ENCODE data around the gene PEAR1. TPM values are rescaled to one million over a fixed set of nuclear protein-coding genes. Genes with fewer than 3 reads are reported as not detected.

The PEAR1 gene
- total RNA-seq, 2 donors from 2014 or later: 2.5 to 3.5 TPM

DNA sequence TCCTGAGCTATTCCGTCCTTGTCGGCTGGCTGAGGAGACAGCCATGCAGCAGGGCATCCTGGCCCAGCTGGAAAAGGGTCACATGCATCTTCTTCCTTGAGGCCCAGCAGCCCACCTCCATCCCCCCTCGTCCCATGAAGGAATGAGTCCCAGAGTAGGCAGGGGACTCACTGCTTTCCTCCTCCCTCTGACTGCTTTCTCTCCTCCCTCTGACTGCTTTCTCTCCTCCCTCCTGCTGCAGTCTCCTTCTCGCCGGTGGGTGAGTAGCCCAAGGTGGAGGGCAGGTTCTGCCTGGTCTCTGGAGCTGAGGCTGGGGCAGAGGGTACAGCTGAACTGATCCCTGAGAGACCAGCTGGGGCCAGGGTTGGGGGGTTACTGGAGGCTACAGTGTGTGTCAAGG lies 19.4 kb upstream of the PEAR1 start:
- H3K36me3 ChIP-seq: no peaks in the 10 kb centered on the region
- H3K9me3 ChIP-seq: no peaks in the 10 kb centered on the region
- no peak for DNase-seq
- H3K9ac ChIP-seq (ENCODE audit: low read depth in 2 of 2, low read length in 2 of 2): no peak overlapping the region
- intact Hi-C loops (cut with DNase I): loop anchor here (10.0 kb wide), 1 partner anchor 159 kb away; no protein-coding TSS in a partner anchor
- TF ChIP-seq, protein P1, sequence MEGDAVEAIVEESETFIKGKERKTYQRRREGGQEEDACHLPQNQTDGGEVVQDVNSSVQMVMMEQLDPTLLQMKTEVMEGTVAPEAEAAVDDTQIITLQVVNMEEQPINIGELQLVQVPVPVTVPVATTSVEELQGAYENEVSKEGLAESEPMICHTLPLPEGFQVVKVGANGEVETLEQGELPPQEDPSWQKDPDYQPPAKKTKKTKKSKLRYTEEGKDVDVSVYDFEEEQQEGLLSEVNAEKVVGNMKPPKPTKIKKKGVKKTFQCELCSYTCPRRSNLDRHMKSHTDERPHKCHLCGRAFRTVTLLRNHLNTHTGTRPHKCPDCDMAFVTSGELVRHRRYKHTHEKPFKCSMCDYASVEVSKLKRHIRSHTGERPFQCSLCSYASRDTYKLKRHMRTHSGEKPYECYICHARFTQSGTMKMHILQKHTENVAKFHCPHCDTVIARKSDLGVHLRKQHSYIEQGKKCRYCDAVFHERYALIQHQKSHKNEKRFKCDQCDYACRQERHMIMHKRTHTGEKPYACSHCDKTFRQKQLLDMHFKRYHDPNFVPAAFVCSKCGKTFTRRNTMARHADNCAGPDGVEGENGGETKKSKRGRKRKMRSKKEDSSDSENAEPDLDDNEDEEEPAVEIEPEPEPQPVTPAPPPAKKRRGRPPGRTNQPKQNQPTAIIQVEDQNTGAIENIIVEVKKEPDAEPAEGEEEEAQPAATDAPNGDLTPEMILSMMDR (IDR thresholded peaks at IDR 0.05): no peak
- no peak overlapping the region for H3K4me3 ChIP-seq
- no peaks in the 10 kb centered on the region for H3K27me3 ChIP-seq
- no peak overlapping the region for H3K27ac ChIP-seq
- H3K4me1 ChIP-seq: no peaks in the 10 kb centered on the region

GRCh38 chr1:156874572-156875340 lies 18.8 kb upstream of the PEAR1 start:
- Histone ChIP-seq H3K4me1 (no peaks in the 10 kb centered on the region), H3K9ac (ENCODE audit: low read depth in 2 of 2, low read length in 2 of 2) (no peak overlapping the region), H3K4me3 (no peak overlapping the region), H3K36me3 (no peaks in the 10 kb centered on the region), H3K27ac (no peak overlapping the region), H3K9me3 (no peaks in the 10 kb centered on the region), H3K27me3 (no peaks in the 10 kb centered on the region)
- TF ChIP-seq, protein P1 (IDR thresholded peaks at IDR 0.05): no peak
- no peak for DNase-seq
- intact Hi-C loops (cut with DNase I): loop anchor here (10.0 kb wide), 1 partner anchor 160 kb away; no protein-coding TSS in a partner anchor

DNA sequence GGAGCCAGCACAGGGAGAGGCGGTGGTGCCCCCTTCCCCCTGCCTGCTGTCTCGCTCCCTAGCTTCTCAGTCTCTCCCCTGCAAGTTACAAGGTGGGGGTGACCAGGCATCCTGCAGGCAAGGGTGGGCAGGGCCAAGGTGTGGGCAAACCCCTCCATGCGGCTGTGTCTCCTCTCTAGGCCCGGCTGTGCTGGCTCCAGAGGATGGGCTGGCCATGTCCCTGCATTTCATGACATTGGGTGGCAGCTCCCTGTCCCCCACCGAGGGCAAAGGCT lies 18.2 kb upstream of the PEAR1 start:
- no peaks in the 10 kb centered on the region for H3K36me3 ChIP-seq
- intact Hi-C loops (cut with DNase I): loop anchor here (10.0 kb wide), 1 partner anchor 160 kb away; no protein-coding TSS in a partner anchor
- no peak overlapping the region for H3K4me3 ChIP-seq
- H3K9ac ChIP-seq (ENCODE audit: low read depth in 2 of 2, low read length in 2 of 2): no peak overlapping the region
- no peaks in the 10 kb centered on the region for H3K4me1 ChIP-seq
- no peak overlapping the region for H3K27ac ChIP-seq
- no peaks in the 10 kb centered on the region for H3K27me3 ChIP-seq
- DNase-seq: no peak
- TF ChIP-seq, protein P1 (IDR thresholded peaks at IDR 0.05): no peak
- H3K9me3 ChIP-seq: no peaks in the 10 kb centered on the region

DNA sequence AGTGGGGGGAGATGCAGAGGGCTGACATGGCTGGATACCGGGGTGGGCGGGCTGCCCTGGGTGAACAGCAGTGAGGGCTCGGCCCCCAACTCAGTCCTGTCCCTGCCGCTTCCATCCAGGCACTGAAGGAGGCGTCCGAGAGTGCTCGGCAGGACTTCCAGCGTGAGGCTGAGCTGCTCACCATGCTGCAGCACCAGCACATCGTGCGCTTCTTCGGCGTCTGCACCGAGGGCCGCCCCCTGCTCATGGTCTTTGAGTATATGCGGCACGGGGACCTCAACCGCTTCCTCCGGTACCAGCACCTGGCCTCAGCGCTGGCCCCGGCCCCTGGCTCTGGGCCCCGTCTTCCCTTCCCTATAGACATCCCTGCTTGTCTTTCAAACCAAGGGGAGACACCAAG lies 17.2 kb upstream of the PEAR1 start:
- H3K9ac ChIP-seq (ENCODE audit: low read depth in 2 of 2, low read length in 2 of 2): no peak overlapping the region
- TF ChIP-seq, protein P1 (IDR thresholded peaks at IDR 0.05): no peak
- no peaks in the 10 kb centered on the region for H3K27me3 ChIP-seq
- no peak overlapping the region for H3K27ac ChIP-seq
- H3K4me1 ChIP-seq: no peaks in the 10 kb centered on the region
- intact Hi-C loops (cut with DNase I): loop anchor here (10.0 kb wide), 1 partner anchor 161 kb away; no protein-coding TSS in a partner anchor
- no peaks in the 10 kb centered on the region for H3K9me3 ChIP-seq
- DNase-seq: no peak
- no peak overlapping the region for H3K4me3 ChIP-seq
- no peaks in the 10 kb centered on the region for H3K36me3 ChIP-seq

DNA sequence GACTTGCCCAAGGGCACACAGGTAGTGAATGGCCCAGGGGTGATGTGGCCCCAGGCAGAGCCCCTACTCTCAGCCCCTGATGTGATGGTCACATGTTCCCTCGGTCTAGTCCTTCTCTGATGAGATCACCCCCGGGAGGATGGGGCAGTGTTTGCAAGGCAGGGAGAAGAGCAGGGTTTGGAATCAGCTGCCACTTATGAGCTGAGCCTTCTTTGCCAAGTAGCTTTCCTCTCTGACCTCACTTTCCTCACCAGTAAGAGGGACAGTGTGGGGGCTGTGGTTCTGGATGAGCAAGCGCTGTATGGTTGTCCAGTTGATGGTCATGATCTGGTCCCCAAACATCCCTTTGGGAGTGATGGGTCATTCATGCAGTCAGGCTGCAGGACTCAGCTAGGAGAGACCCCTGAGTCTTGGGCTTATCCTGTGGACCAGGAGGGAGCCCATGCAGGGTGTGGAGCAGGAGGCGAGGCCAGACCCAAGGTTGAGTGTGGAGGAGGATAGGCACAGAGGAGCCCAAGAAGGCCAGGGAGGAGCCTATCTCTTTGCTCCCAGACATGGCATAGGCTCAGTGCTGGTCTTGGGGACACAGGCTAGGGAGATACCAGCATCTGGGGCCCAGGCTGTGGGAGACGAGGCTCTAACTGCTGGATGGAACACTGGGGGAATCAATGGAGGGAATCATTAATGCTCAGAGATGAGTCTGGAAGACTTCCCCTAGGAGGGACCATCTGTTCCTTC lies 15.9 kb upstream of the PEAR1 start:
- no peak for DNase-seq
- Histone ChIP-seq H3K27me3 (no peaks in the 10 kb centered on the region), H3K36me3 (no peaks in the 10 kb centered on the region), H3K4me3 (no peak overlapping the region), H3K4me1 (no peaks in the 10 kb centered on the region), H3K27ac (no peak overlapping the region), H3K9me3 (no peaks in the 10 kb centered on the region), H3K9ac (ENCODE audit: low read depth in 2 of 2, low read length in 2 of 2) (no peak overlapping the region)
- intact Hi-C loops (cut with DNase I): loop anchor here (10.0 kb wide), 1 partner anchor 163 kb away; no protein-coding TSS in a partner anchor
- TF ChIP-seq, protein P1 (IDR thresholded peaks at IDR 0.05): no peak

Measured in colonic mucosa (tissue), 4 donors.